CD4-positive, alpha-beta T cell (primary cell): ENCODE measurements around the gene KLHL24. TPM values are rescaled to one million over a fixed set of nuclear protein-coding genes. Genes with fewer than 3 reads are reported as not detected.

ENCODE experiments used
- ATAC-seq: fragments of 200-7000 bp; cut with Tn5 transposase; one replicate; pipeline ENCODE4 v1.10.0; 2022; ENCODE audit warnings: mild to moderate bottlenecking; ENCODE audit not compliant: poor library complexity
- CTCF ChIA-PET: fragments of 350-600 bp; sonication (Branson Sonifier 250); formaldehyde crosslinking; loops from one replicate; lab custom pipeline; 2021; ENCODE audit warnings: antibody characterized with exemption, inconsistent platforms; lab: Charles Lee
- POLR2A ChIA-PET: fragments of 350-600 bp; sonication (Branson Sonifier 250); formaldehyde crosslinking; loops from one replicate; lab custom pipeline; 2021; ENCODE audit warnings: antibody characterized with exemption, inconsistent platforms; lab: Charles Lee
- DNase-seq, 14 experiments: peaks; one replicate each; pipeline ENCODE4 v3.0.0-alpha.2; 2013 to 2020; ENCODE audit warnings: mixed read lengths in 2 of 14
- H3K27ac ChIP-seq, 2 donors: one replicate each; pipeline versions ENCODE4 v1.5.1 to v1.7.0; 2013; ENCODE audit warnings: low read length in 2 of 2, low read depth in 1 of 2, mild to moderate bottlenecking in 1 of 2
- H3K27me3 ChIP-seq, 2 experiments: 1 replicate in 1 of 2; 2 replicates in 1 of 2; pipeline versions ENCODE4 v1.6.1 to v1.7.0; 2013; ENCODE audit warnings: low read length in 2 of 2, control low read depth in 1 of 2, mild to moderate bottlenecking in 1 of 2, moderate library complexity in 1 of 2; ENCODE audit not compliant: insufficient read depth in 2 of 2, control insufficient read depth in 1 of 2
- H3K36me3 ChIP-seq: one replicate; pipeline ENCODE4 v1.6.1; 2013; ENCODE audit warnings: low read length, control low read depth; ENCODE audit not compliant: insufficient read depth
- H3K4me1 ChIP-seq: one replicate; pipeline ENCODE4 v1.6.1; 2013; ENCODE audit warnings: low read length, control low read depth; ENCODE audit not compliant: insufficient read depth
- H3K4me3 ChIP-seq: one replicate; pipeline ENCODE4 v1.5.1; 2013; ENCODE audit warnings: mild to moderate bottlenecking, low read length, moderate library complexity
- H3K9me3 ChIP-seq, 2 experiments: 1 replicate in 1 of 2; 2 replicates in 1 of 2; pipeline versions ENCODE4 v1.6.1 to v1.7.0; 2013; ENCODE audit warnings: low read length in 2 of 2, mild to moderate bottlenecking in 2 of 2, control low read depth in 1 of 2, moderate library complexity in 1 of 2; ENCODE audit not compliant: control insufficient read depth in 1 of 2, insufficient read depth in 1 of 2
- H3K27ac Mint-ChIP-seq: one replicate; pipeline ENCODE4 v1.8.0; 2020; ENCODE audit warnings: mixed read lengths
- H3K27me3 Mint-ChIP-seq: one replicate; pipeline ENCODE4 v1.8.0; 2021; ENCODE audit warnings: mixed read lengths
- H3K36me3 Mint-ChIP-seq: one replicate; pipeline ENCODE4 v1.8.0; 2021; ENCODE audit warnings: low read depth, mixed read lengths
- H3K4me1 Mint-ChIP-seq: one replicate; pipeline ENCODE4 v1.8.0; 2021; ENCODE audit warnings: low read depth, mixed read lengths
- H3K4me3 Mint-ChIP-seq: one replicate; pipeline ENCODE4 v1.8.0; 2020; ENCODE audit warnings: mild to moderate bottlenecking, mixed read lengths
- H3K9me3 Mint-ChIP-seq: one replicate; pipeline ENCODE4 v1.8.0; 2020; ENCODE audit warnings: mixed read lengths
- CTCF ChIP-seq: fragments of 200-600 bp; IDR thresholded peaks from one replicate; pipeline ENCODE4 v1.8.0; 2022; ENCODE audit warnings: antibody characterized with exemption, mild to moderate bottlenecking
- intact Hi-C, 2 experiments: fragments of 100-400 bp; cut with DNase I in 1 of 2; cut with micrococcal nuclease in 1 of 2; formaldehyde crosslinking; loops; one replicate each; pipeline versions ENCODE4 v1.15.1 to v1.9.0; 2023 to 2025; cut with DNase I, micrococcal nuclease
- total RNA-seq, 174 experiments: library from RNA in 2 of 174; stranded (reverse) in 2 of 174; gene quantifications; one replicate each; pipeline ENCODE4 v1.2.3 and lab custom pipeline; 2021 to 2026

KLHL24 gene
- total RNA-seq, 2 experiments from 2014 or later: 190 to 191 TPM

GRCh38 chr3:183587336-183587735 lies 48.1 kb upstream of the KLHL24 start:
- no peak overlapping the region for H3K4me3 ChIP-seq

GRCh38 chr3:183590442-183590841 lies 45.0 kb upstream of the KLHL24 start:
- no peak for TF ChIP-seq CTCF
- Mint-ChIP-seq H3K4me3 (no peak overlapping the region), H3K9me3 (peaks cover 2% of the 10 kb centered on the region), H3K4me1 (peaks cover 58% of the 10 kb centered on the region), H3K36me3 (no peaks in the 10 kb centered on the region), H3K27me3 (no peaks in the 10 kb centered on the region), H3K27ac (peak overlapping the region; percentile 38)
- ChIA-PET POLR2A (interaction anchor here (2.4 kb wide), 1 partner anchor 46 kb away, joined by 19 read pairs; the partner anchor contains the start of gene KLHL24), CTCF (no interaction called here)
- DNase-seq: no peak
- Histone ChIP-seq H3K4me3 (no peak overlapping the region), H3K27ac (no peak overlapping the region), H3K9me3 (no peaks in the 10 kb centered on the region), H3K27me3 (no peaks in the 10 kb centered on the region), H3K4me1 (peaks cover 47% of the 10 kb centered on the region), H3K36me3 (no peaks in the 10 kb centered on the region)
- ATAC-seq: no peak
- intact Hi-C loops: loop anchor here in 1 of 2 experiments (1.0 kb wide), 1 partner anchor 120 kb away; no protein-coding TSS in a partner anchor

More at GRCh38 chr3:183587336-183587735, 48.1 kb upstream of the KLHL24 start:
- ChIA-PET POLR2A (interaction anchor here (1.4 to 1.8 kb wide), 5 partner anchors 27 to 90 kb away, joined by 3 to 30 read pairs (median 4); partner anchors contain the start of genes KLHL24 and KLHL6), CTCF (no interaction called here)
- H3K27ac Mint-ChIP-seq: peak overlapping the region; percentile 74
- H3K4me3 Mint-ChIP-seq: peak overlapping the region; percentile 36
- H3K27me3 Mint-ChIP-seq: no peaks in the 10 kb centered on the region
- H3K36me3 Mint-ChIP-seq: no peaks in the 10 kb centered on the region
- peaks cover 76% of the 10 kb centered on the region for H3K4me1 Mint-ChIP-seq
- TF ChIP-seq CTCF: no peak
- Histone ChIP-seq H3K27ac (peak overlapping the region; percentile 21 to 61), H3K4me1 (peaks cover 54% of the 10 kb centered on the region), H3K27me3 (no peaks in the 10 kb centered on the region), H3K36me3 (no peaks in the 10 kb centered on the region), H3K9me3 (no peaks in the 10 kb centered on the region)
- intact Hi-C loops: loop anchor here in 1 of 2 experiments (2.0 to 5.0 kb wide), 2 partner anchors 35 to 119 kb away; no protein-coding TSS in a partner anchor
- H3K9me3 Mint-ChIP-seq: peaks cover 2% of the 10 kb centered on the region
- DNase-seq (peak in 4 of 14 experiments; percentile 26 to 40 (median 38)), ATAC-seq (no peak)

GRCh38 chr3:183591881-183592521 lies 43.4 kb upstream of the KLHL24 start:
- Histone ChIP-seq H3K27me3 (no peaks in the 10 kb centered on the region), H3K36me3 (no peaks in the 10 kb centered on the region), H3K4me3 (peak overlapping the region; percentile 2), H3K9me3 (no peaks in the 10 kb centered on the region), H3K27ac (no peak overlapping the region), H3K4me1 (peaks cover 32% of the 10 kb centered on the region)
- Mint-ChIP-seq H3K36me3 (no peaks in the 10 kb centered on the region), H3K27ac (peak overlapping the region; percentile 62), H3K4me1 (peaks cover 44% of the 10 kb centered on the region), H3K9me3 (no peaks in the 10 kb centered on the region), H3K27me3 (no peaks in the 10 kb centered on the region), H3K4me3 (peak overlapping the region; percentile 81)
- intact Hi-C loops: loop anchor here in 1 of 2 experiments (1.0 kb wide), 1 partner anchor 123 kb away; no protein-coding TSS in a partner anchor
- DNase-seq (peak in 3 of 14 experiments; percentile 57 to 60 (median 59)), ATAC-seq (no peak)
- ChIA-PET POLR2A (interaction anchor here (0.9 to 1.8 kb wide), 3 partner anchors 36 to 105 kb away, joined by 3 to 6 read pairs (median 5); partner anchors contain the start of genes KLHL6 and YEATS2), CTCF (interaction anchor here (1.0 to 1.6 kb wide), 4 partner anchors 15 to 123 kb away, joined by 3 to 4 read pairs (median 3); no protein-coding TSS in a partner anchor)
- peak; percentile 48 for TF ChIP-seq CTCF
